GM21529 (cell line): ENCODE measurements around the gene ZNF610.

Experiments
- ATAC-seq: cut with Tn5 transposase; IDR thresholded peaks from one replicate; pipeline ENCODE4 v1.9.1; 2021; ENCODE audit not compliant: unreplicated experiment

The ZNF610 gene

GRCh38 chr19:52397310-52398080 lies 61.5 kb downstream of the ZNF610 start, which contains the start of gene ZNF528:
Gene ZNF528 (plus strand): TSS chr19:52397849. CDS start chr19:52402014, 4,165 bp downstream.
- no peak for ATAC-seq

- no peak for ATAC-seq
Measured at GRCh38 chr19:52398081-52398441, 62.0 kb downstream of the ZNF610 start.

- no peak for ATAC-seq
Measured at GRCh38 chr19:52410276-52410675, 74.2 kb downstream of the ZNF610 start.

- no peak for ATAC-seq
Measured at GRCh38 chr19:52415711-52416110, 79.7 kb downstream of the ZNF610 start.
